Upper lobe of right lung (tissue), 1 donor: ENCODE results near the gene SLC25A41. TPM values are rescaled to one million over a fixed set of nuclear protein-coding genes. Genes with fewer than 3 reads are reported as not detected.

Experiments used
- ATAC-seq: fragments of 200-7000 bp; cut with Tn5 transposase; one replicate; pipeline ENCODE4 v1.9.1; 2020; ENCODE audit warnings: mild to moderate bottlenecking, moderate library complexity
- DNase-seq: peaks from one replicate; pipeline ENCODE4 v3.0.0-alpha.2; 2020
- H3K27ac ChIP-seq: fragments of 200-600 bp; one replicate; pipeline ENCODE4 v1.8.0; 2022
- H3K27me3 ChIP-seq: fragments of 200-600 bp; one replicate; pipeline ENCODE4 v1.8.0; 2022; ENCODE audit warnings: mild to moderate bottlenecking
- H3K36me3 ChIP-seq: fragments of 200-600 bp; one replicate; pipeline ENCODE4 v1.8.0; 2022
- H3K4me1 ChIP-seq: fragments of 200-600 bp; one replicate; pipeline ENCODE4 v1.8.0; 2022
- H3K4me3 ChIP-seq: fragments of 200-600 bp; one replicate; pipeline ENCODE4 v1.8.0; 2022; ENCODE audit warnings: mild to moderate bottlenecking
- H3K9me3 ChIP-seq: fragments of 200-600 bp; one replicate; pipeline ENCODE4 v1.8.0; 2022
- intact Hi-C: fragments of 100-400 bp; cut with DNase I; formaldehyde crosslinking; loops from one replicate; pipeline ENCODE4 v1.11.0; 2022
- total RNA-seq: library from RNA; stranded (reverse); fragmentation: NEBNext Ultra II Directional; extraction: Animal tissue kit (Norgen Biotek cat#: 25700); gene quantifications from one replicate; pipeline ENCODE4 v1.2.1, GENCODE V29; 2021
- TF ChIP-seq, protein P1 (sequence below): fragments of 200-600 bp; IDR thresholded peaks from one replicate; pipeline ENCODE4 v1.8.0; 2022; ENCODE audit warnings: antibody characterized with exemption
- donor health status: DM: no; HTN: yes; CAD: no; lungs with severe emphysema.

Gene SLC25A41
- total RNA-seq, 1 donor from 2014 or later, result not detected

DNA sequence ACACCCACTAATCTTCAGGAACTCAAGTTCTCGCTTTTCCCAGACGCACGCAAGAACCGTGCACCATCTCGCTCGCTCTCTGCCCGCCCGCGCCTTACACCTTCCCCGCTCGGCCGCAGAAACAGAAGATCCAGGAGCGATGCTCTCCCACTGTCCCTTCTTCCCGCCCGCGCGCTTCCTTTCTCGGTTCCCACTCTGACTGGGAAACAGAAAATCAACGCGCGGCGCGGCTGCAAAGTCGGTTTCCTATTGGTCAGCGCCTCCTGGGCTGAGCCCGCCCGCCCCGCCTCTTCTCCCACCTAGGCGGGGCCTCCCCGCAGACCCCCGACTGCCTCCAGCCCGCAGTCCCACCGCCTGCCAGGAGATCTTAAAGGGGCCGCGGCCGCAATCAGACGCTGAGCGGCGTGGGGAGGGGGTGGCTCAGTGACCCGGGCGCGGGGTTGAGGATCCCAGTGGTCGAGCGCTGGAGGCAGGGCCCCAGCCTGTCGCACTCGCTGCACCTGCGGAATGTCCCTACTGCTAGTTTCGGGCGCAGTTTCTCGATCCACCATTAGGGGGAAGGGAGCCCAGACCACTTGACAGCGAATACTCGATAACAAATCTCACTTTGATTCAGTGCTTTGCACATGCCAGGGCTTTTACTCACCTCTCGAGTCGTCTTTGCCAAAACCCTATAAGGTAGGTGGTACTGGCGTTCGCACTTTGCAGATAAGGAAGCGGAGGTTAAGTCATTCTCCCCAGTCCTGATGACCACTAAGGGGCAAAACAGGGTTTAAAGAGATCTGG lies 26.7 kb upstream of the SLC25A41 start:
- intact Hi-C loops, result no loop called here
- peaks cover 11% of the 10 kb centered on the region for H3K27me3 ChIP-seq
- ATAC-seq (peak; percentile 89), DNase-seq (peak; percentile 98)
- H3K9me3 ChIP-seq, result no peaks in the 10 kb centered on the region
- peaks cover 10% of the 10 kb centered on the region for H3K4me1 ChIP-seq
- peak overlapping the region; percentile 84 for H3K4me3 ChIP-seq
- H3K27ac ChIP-seq, result peak overlapping the region; percentile 83
- TF ChIP-seq, protein P1, sequence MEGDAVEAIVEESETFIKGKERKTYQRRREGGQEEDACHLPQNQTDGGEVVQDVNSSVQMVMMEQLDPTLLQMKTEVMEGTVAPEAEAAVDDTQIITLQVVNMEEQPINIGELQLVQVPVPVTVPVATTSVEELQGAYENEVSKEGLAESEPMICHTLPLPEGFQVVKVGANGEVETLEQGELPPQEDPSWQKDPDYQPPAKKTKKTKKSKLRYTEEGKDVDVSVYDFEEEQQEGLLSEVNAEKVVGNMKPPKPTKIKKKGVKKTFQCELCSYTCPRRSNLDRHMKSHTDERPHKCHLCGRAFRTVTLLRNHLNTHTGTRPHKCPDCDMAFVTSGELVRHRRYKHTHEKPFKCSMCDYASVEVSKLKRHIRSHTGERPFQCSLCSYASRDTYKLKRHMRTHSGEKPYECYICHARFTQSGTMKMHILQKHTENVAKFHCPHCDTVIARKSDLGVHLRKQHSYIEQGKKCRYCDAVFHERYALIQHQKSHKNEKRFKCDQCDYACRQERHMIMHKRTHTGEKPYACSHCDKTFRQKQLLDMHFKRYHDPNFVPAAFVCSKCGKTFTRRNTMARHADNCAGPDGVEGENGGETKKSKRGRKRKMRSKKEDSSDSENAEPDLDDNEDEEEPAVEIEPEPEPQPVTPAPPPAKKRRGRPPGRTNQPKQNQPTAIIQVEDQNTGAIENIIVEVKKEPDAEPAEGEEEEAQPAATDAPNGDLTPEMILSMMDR, result peak; percentile 56
- H3K36me3 ChIP-seq, result no peaks in the 10 kb centered on the region

DNA sequence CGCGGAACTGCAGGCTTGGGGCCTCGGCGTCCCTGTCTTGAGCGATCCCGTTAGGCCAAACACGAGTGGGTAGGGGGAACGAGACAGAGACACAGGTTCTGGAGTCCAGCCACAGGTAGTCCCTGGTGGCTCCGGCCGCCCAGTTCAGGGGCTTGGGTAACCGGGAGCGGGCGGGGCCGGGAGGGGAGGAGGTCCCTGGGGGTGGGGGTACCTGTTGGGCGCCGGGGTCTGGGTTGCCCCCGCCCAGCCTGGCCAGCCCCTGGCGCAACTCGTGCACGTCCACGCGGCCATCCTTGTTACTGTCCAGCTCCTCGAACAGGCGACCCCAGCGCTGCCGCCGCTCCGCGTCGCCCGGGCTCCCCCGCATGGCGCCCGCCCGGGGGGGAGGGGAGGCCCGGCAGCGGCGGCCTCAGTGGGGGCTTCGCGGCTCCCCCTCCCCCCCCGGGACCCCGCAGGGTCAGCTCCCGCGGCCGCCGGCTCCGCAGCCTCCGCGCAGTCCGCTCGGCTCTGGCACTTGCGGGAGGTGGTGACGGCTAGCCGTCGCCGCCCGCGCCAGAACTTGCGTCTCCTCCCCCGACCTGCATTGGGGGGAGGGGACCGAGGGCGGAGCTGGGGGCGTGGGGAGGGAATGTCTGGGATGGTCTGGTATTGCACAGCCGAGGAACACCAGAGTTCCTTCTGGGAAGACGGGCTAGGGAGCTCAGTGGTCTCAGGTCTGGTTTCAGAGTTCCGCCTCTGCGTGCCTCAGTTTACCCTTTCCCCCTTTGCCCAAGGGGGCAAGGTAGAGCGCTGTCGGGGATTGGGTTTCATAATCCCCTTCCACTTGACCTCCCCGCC lies 25.9 kb upstream of the SLC25A41 start, which contains the start of gene SLC25A23:
SLC25A23 (minus strand) TSS at position 531 of the 837 bp plus-strand sequence; CDS start at position 367, 164 bp downstream.
- Histone ChIP-seq H3K27me3 (peaks cover 9% of the 10 kb centered on the region), H3K4me1 (peaks cover 10% of the 10 kb centered on the region), H3K9me3 (no peaks in the 10 kb centered on the region), H3K27ac (peak within 1 kb of the TSS; percentile 83), H3K4me3 (peak within 1 kb of the TSS; percentile 84), H3K36me3 (no peaks in the 10 kb centered on the region)
- TF ChIP-seq, protein P1, result no peak
- intact Hi-C loops, result no loop called here
- DNase-seq, result peak; percentile 89
- ATAC-seq, result peak; percentile 67

DNA sequence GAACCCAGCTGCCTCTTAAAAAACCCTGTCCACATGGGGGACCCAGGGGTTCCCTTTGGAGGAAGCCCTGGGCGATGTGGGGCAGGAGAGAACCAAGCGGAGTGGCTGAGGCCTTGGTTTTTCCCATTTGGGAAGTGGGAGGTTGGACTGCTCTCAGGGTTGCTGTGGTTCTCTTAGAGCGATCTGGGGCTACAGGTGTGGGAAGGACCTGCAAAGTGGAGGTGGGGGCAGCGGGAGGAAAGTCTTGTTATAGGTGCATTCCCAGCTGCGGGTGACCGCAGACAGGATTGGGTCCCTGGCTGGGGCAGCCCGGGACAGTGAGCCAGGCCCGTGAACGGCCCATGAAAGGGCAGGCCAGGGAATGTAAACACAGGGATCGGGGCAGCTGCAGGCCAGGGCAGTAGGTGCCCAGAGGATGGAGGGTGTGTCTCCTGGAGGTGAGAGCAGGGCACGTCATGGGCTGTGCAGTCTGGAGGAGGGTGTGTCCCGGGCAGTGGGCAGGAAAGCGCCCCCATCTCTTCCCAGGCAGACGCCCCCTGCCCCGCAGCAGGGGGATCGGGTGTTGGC lies 25.2 kb upstream of the SLC25A41 start:
- H3K4me1 ChIP-seq, result peaks cover 10% of the 10 kb centered on the region
- peaks cover 2% of the 10 kb centered on the region for H3K27me3 ChIP-seq
- TF ChIP-seq, protein P1, result no peak
- H3K4me3 ChIP-seq, result peak overlapping the region; percentile 84
- H3K9me3 ChIP-seq, result peaks cover 4% of the 10 kb centered on the region
- H3K27ac ChIP-seq, result no peak overlapping the region
- ATAC-seq (peak; percentile 6), DNase-seq (no peak)
- H3K36me3 ChIP-seq, result no peaks in the 10 kb centered on the region
- intact Hi-C loops, result no loop called here

DNA sequence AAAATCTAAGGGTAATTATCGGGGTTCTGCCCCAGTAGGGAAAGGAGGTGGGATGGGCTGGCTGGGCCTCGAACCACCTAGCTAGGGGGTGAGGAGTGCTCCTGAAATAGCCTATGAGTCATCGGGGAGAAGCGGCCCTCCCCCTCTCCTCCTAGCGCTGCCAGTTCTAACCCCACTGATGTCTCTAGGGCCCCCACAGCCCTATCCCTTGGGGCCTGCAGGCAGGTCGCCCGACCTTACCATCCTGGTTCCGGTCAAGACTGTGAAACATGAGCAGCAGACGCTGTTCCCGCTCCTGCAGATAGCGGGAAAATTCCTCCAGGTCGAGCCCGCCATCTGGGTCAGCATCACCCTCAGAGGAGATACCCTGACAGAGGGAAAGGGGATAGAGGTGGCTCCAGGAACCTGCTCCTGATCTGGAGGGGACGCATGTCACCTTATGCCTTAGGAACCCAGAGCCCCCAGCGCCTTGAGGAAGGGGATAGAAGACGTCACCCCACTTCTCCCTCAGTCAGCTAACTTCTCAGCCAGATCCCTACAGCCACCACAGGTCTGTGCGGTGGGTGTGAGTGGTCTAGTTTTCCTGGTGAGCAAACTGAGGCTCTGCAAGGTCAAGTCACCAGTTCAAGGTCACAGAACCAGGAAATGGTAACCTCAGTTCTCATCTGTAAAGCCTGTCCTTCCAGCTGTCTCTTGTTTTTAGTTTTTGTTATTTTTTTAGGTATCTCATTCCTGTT lies 24.6 kb upstream of the SLC25A41 start:
- no peaks in the 10 kb centered on the region for H3K27me3 ChIP-seq
- H3K27ac ChIP-seq, result no peak overlapping the region
- H3K4me3 ChIP-seq, result no peak overlapping the region

More for the DNA sequence above, 24.6 kb upstream of the SLC25A41 start:
- DNase-seq (no peak), ATAC-seq (no peak)
- Histone ChIP-seq H3K4me1 (peaks cover 10% of the 10 kb centered on the region), H3K36me3 (no peaks in the 10 kb centered on the region), H3K9me3 (peaks cover 4% of the 10 kb centered on the region)
- TF ChIP-seq, protein P1, result no peak
- intact Hi-C loops, result no loop called here
